Measurements from ENCODE around the gene ZNF74.
A peak's percentile ranks its signal among the peaks of the same experiment; 100 is the strongest.
"Not testable (repeated sequence)": the region's sequence is repeated elsewhere in the genome, so short reads cannot be mapped to it uniquely, and the experiment has no call there.

ZNF74 gene

DNA sequence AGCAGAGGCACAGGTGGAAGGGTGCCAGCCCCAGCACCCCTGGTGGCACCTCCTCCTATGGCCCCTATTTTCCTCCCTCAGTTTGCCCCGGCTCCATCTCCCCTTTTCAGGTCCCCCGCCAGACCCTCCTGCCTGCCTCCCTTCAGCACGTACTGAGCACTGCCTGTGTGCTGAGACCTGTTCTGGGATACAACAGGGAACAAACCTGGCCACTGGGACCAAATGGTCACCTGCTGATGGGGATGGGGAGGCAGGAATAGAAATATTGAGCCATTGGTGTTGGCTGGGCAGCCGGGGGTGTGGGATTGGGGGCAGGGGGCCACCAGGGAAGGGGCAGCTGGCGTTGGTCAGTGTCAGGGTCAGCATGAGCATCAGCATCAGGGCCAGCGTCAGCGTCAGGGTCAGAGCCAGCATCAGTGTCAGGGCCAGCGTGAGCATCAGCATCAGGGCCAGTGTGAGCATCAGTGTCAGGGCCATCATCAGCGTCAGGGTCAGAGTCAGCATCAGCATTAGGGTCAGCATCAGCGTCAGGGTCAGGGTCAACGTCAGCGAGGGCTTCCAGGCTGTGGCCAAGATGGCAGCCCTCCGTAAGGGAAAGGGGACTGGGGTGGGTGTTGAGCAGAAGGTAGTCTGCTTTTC lies 7.5 kb downstream of the ZNF74 start:
- DNase-seq: no peak

DNA sequence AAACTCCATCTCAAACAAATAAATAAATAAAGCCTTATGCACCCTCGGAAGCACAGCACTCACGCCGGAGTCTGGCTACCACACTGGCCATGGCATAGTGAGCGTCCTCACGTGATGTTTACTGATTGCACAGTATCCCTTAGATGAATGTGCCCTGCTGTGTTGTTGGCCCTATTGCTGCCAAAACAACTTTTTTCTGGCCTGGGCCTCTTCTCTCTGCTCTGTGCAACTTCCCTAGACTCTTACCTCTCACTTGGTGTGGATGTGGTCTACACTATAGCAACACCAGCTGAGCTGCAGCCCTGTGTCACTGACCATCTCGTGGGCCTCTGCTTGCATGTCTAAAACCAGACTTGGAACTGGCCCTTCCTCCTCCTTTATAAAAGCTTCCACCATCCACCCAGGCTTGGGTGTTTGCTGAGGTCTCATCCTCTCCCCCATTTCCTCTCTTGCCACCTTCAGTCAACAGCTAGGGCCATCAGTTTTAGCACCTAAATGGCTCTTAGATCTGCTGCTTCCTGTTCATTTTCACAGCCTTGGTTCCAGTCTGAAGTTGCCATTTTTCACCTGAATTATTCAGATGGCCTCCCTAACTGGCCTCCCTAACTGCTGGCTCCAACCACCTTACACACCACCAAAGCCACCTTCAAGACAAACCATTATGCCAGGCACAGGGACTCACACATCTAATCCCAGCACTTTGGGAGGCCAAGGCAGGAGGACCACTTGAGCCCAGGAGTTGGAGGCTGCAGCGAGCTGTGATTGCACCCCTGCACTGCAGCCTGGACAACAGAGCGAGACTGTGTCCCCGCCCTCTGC lies 9.2 kb downstream of the ZNF74 start:
- DNase-seq: peak; percentile 30

GRCh38 chr22:20403779-20404140 lies 9.8 kb downstream of the ZNF74 start:
- DNase-seq: peak; percentile 40

DNA sequence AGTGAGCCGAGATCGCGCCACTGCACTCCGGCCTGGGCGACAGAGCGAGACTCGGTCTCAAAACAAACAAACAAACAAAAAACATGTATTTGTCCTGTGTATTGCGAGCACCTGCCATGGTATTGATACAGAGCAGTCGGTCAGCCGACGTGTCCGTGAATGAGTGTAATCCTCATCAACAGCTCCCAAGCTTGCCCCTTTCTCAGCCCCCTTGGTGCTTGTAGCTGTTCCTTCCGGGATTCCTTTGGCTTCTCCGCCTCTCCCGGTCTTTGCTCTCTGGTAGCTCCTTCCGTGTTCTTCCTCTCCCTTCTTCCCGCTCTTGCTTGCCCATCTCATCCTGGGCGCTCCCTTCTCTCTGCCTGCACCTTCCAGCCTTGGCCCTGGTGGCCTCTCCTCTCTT lies 10.9 kb downstream of the ZNF74 start:
- DNase-seq: no peak

GRCh38 chr22:20405291-20405930 lies 11.5 kb downstream of the ZNF74 start:
- DNase-seq: no peak

DNA sequence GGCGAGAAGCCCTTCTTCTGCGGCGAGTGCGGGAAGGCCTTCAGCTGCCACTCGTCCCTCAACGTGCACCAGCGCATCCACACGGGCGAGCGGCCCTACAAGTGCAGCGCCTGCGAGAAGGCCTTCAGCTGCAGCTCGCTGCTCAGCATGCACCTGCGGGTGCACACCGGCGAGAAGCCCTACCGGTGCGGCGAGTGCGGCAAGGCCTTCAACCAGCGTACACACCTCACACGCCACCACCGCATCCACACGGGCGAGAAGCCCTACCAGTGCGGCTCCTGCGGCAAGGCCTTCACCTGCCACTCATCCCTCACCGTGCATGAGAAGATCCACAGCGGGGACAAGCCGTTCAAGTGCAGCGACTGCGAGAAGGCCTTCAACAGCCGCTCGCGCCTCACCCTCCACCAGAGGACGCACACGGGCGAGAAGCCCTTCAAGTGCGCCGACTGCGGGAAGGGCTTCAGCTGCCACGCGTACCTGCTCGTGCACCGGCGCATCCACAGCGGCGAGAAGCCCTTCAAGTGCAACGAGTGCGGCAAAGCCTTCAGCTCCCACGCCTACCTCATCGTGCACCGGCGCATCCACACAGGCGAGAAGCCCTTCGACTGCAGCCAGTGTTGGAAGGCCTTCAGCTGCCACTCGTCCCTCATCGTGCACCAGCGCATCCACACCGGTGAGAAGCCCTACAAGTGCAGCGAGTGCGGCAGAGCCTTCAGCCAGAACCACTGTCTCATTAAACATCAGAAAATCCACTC lies 12.2 kb downstream of the ZNF74 start:
- peak; percentile 35 for DNase-seq

GRCh38 chr22:20406686-20407408 lies 12.9 kb downstream of the ZNF74 start:
- DNase-seq: peak; percentile 22

DNA sequence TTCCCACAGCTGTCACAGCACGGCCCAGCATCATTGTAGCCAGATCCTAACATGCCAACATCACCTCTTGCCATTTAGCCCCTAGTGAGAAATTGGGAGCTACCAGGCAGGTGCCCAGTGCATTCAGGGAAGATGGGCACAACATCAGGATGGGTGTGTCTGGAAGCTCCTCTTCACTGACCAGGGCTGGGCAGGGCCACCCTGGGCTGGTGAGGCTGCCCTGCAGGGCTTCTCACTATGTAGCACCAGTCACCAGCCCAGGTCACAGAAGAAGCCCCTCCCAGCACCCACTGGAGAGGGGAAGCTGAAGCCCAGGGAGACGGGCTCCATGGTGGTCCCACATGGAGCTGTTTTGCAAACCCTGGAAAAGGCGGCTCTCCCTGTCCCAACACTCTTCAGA lies 13.9 kb downstream of the ZNF74 start:
- peak; percentile 23 for DNase-seq

GRCh38 chr22:20408891-20409290 lies 14.9 kb downstream of the ZNF74 start:
- no peak for DNase-seq

GRCh38 chr22:20409385-20409784 lies 15.4 kb downstream of the ZNF74 start:
- DNase-seq: not testable (repeated sequence)

- DNase-seq: no peak
Observed at GRCh38 chr22:20412474-20413216, 18.7 kb downstream of the ZNF74 start.

DNA sequence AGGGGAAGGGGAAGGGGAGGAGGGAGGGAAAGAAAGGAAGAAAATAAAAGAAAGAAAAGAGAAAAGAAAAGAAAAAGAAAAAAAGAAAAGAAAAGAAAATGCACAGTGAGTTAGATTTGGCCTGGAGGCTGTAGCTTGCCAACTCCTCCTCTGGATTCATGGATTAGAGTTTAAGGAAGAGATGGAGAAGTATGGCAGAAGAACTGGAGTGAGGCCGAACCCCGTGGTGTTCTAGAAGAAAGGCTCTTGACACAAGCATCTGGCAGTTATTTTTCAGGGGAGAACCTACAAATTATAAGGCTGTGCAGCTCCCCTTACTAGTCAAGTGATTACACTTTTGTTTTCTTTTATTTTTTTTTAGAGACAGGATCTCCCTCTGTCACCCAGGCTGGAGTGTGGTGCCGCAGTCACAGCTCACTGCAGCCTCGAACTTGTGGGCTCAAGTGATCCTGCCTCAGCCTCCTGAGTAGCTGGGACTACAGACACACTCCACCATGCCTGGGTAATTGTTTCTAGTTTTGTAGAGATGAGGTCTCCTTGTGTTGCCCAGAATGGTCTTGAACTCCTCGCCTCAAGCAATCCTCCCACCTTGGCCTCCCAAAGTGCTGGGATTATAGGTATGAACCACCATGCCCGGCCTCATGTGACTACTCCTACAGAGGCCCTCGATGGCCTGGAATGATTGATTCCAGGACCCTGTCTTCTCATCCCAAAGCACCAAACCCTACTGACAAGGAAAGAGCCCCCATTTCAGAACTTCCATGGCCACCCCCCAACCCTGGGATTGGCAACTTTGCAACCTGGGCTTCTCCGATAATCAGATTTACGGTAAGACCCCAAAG lies 19.5 kb downstream of the ZNF74 start:
- DNase-seq: no peak

DNA sequence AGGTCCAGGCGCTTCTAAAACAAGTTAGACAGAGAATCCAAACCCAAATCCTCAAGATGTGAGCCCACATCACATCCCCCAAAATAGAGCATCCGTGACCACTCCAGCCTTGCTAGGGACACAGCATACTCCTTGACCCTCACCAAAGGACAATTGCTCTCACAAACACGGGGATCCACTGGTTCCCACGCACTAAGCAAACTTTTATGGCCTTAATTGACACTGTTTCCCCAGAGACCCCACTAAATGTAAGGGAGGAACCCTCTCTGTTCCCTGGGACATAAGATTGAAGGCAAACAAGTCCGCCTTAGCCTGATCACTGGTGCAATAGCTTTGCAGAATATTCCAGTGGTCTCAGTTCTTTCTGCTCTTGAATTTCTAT lies 20.1 kb downstream of the ZNF74 start:
- DNase-seq: no peak

DNA sequence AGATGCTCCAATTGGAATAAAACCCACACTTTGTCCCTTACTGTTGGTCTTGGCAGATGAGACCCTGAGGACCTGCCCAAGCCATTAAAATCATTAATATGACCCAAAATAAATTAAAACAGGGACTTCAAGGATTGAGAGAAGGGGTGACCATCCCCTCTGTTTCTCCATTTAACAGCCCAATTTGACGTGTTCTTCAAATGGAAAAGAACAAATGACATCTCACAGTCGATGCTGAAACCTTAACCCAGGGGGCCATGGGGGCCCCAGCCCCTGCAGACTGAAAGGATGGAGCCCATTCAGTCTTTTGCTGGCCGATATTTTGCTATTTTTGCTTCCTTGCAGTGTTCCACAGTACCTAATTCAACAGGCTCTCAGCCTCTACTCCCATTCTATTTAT lies 20.5 kb downstream of the ZNF74 start:
- no peak for DNase-seq

DNA sequence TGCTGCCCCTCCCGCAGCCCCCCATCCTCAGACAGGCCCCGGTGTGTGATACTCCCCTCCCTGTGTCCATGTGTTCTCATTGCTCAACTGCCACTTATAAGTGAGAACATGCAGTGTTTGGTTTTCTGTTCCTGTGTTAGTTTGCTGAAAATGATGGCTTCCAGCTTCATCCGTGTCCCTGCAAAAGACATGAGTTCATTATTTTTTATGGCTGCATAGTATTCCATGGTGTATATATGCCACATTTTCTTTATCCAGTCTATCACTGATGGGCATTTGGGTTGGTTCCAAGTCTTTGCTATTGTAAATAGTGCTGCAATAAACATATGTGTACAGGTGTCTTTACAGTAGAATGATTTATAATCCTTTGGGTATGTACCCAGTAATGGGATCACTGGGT lies 21.3 kb downstream of the ZNF74 start:
- DNase-seq: not testable (repeated sequence)

DNA sequence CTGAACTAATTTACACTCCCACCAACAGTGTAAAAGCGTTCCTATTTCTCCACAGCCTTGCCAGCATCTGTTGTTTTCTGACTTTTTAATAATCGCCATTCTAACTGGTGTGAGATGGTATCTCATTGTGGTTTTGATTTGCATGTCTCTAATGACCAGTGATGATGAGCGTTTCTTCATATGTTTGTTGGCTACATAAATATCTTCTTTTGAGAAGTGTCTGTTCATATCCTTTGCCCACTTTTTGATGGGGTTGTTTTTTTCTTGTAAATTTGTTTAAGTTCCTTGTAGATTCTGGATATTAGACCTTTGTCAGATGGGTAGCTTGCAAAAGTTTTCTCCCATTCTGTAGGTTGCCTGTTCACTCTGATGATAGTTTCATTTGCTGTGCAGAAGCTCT lies 21.7 kb downstream of the ZNF74 start:
- not testable (repeated sequence) for DNase-seq

GRCh38 chr22:20418211-20418788 lies 24.3 kb downstream of the ZNF74 start:
- DNase-seq: peak; percentile 86

DNA sequence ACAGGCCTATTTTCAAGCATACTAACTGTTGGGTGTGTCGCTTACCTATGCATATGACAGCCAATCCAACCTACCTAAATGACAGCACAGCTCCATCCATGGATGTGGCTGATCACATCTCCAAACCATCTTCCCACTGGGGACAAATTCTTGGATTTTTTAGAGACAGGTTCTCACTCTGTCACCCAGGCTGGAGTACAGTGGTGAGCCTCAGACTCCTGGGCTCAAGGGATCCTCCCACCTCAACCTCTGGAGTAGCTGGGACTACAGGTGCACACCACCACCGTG lies 25.7 kb downstream of the ZNF74 start:
- DNase-seq: no peak

DNA sequence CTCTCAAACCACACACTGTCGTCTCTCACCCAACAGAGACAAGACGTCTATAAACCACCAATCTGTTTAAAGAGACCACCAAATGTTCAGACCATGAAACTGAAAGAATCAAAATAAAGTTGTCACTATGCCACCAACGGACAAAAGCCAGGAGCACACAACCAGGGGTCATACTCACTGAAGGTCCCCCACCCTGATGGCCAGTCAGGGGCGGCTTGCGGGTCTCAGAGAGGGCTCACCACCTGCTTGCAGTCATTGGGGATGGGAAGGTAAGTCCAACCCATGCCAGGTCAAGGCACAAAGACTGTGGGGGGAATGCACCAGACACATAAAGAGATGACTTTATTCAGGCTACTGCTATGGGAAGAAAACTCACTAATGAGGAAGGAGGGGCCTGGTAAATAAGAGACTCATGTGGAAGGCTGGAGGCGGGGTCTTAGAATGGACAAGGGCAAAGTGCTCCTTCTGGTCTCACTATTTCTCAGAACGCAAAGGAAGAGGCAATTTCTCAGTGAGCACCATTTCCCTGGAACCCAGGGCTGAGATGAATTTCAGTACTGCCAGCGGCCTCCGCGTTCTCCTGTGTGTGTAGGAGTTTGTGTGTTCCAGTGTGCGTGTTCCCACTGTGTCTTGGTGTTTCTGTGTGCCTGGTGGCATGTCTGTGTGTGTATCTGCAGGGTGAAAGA lies 26.3 kb downstream of the ZNF74 start:
- no peak for DNase-seq

DNA sequence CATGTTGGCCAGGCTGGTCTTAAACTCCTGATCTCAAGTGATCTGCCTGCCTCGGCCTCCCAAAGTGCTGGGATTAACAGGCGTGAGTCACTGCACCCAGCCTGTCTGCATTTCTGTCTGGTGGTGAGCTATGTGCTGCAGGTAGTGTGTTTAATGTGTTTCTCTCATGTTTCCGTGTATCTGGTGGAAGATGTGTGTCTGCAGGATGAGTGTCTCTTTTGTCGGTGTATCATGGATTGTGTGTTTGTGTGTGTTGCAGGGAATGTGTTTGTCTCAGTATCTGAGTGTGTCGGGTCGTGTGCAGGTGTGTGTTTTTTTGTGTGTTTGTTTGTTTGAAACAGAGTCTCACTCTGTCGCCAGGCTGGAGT lies 27.5 kb downstream of the ZNF74 start:
- no peak for DNase-seq

All from activated CD8-positive, alpha-beta memory T cell treated with anti-CD3 and anti-CD28 coated beads, Interleukin-2, amount 50 U/mL, for 48 hours (primary cell).